NCI-H1092 treated with DMSO at 0.1 percent for 48 hours (cell line): ENCODE data around the gene COASY.
"Not testable (repeated sequence)": the region's sequence is repeated elsewhere in the genome, so short reads cannot be mapped to it uniquely, and the experiment has no call there.

Source experiments
- DNase-seq: peaks from one replicate; lab custom pipeline; 2025; lab: John Stamatoyannopoulos, UW

Gene COASY

GRCh38 chr17:42553161-42553818 is 8.7 kb upstream of the COASY start:
- no peak for DNase-seq

- no peak for DNase-seq
Observed at GRCh38 chr17:42553866-42554249, 8.1 kb upstream of the COASY start.

- peak; percentile 81 for DNase-seq
Observed at GRCh38 chr17:42554250-42555121, 7.5 kb upstream of the COASY start.

DNA sequence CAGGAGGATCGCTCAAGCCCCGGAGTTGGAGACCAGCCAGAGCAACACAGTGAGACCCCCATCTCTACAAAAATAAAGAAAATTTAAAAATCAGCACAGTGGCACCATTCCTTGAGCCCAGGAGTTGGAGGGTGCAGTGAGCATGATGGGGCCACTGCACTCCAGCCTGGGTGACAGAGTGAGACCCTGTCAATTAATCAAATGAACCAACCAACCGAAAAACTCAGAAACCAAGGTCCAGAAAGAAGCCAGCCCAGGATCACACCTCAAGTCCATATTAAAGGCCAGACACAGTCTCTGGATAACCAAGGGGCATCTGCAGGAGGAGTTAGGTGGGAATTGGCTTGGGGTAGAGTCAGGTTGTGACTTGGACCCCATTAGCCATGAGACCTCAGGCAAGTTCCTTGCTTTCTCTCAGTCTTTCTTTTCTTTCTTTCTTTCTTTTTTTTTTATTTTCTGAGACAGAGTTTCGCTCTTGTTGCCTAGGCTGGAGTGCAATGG is 6.8 kb upstream of the COASY start:
- no peak for DNase-seq

DNA sequence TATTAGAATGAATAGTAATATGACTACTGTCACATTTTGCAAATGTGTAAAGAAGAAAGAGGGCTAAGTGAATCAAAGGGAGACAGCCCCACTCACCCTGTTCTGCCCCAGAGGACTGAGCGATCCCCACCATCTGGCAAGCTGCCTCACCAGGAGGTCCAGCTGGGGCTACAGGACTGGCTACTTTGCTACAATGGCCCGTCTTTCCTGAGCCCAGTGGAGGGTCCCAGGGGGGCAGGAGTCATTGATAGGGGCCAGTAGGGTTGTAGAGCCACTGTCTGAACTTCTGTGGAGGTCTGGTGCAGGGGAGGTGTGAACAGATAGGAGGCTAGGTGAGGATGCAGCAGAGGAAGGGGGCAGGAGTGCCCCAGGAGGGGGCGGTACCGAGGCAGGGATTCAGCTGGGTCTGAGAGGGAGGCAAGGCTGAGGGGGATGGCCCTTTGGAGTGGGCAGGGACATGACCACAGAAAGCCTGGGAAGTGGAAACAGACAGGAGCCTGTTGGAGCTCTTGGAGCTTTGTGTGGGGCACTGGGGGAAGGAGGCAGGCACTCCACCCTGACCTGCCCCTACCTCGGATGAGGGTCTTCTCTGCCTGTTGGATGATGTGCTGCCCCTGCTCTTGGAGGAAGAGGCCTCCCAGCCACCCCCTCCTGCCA is 5.9 kb upstream of the COASY start:
- not testable (repeated sequence) for DNase-seq

DNA sequence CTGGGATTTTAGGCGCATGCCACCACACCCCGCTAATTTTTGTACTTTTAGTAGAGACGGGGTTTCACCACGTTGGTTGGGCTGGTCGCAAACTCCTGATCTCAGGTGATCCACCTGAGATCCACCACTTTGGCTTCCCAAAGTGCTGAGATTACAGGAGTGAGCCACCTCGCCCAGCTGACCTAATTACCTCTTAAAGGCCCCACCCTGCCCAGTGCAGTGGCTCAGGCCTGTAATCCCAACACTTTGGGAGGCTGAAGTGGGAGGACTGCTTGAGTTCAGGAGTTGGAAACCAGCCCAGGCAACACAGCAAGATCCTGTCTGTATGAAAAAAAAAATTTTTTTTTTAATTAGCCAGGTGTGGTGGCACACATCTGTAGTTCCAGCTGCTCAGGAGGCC is 2.9 kb upstream of the COASY start:
- DNase-seq = no peak

DNA sequence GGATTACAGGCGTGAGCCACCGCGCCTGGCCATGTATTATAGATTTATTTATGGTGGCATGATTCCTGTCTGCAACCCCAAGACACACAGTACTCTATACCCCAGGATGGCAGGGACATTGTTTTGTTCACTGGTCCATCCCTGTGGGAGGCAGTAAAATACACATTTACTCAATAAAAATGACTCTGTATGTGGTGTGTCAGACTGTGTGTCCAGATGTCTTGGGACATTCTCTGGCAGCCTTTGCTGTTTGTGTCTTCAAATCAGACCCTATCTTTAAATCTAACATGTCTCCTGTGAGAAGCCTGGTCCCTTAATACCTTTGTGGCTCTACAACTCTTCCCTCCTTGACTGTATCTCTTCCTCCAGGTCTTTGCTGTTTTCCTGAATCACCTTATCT is 1.7 kb upstream of the COASY start:
- no peak for DNase-seq

GRCh38 chr17:42562388-42563142 is 617 bp downstream of the COASY start:
- DNase-seq = no peak

- no peak for DNase-seq
Observed at GRCh38 chr17:42563143-42563509, 1.2 kb downstream of the COASY start.

DNA sequence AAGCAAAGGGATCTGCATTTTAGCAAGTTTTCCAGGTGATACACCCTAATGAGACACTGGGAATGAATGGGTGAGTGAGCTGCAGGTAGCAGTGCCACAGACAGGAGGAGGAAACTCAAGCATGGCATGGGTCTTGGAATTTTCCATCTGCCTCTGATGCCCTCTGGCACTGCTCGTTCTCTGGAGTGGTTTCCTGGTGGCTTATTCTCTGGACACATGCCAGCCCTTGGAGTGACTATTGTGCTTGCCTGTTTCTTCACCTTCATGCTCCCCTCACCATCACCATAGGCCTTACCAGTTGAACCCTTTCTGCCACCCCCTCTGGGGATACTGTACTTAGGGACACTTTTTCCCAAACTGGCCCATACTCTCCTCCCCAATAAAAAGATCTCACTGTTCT is 1.6 kb downstream of the COASY start:
- no peak for DNase-seq

- DNase-seq = no peak
Observed at GRCh38 chr17:42563950-42564349, 2.0 kb downstream of the COASY start.

GRCh38 chr17:42564815-42565522 is 3.0 kb downstream of the COASY start:
- no peak for DNase-seq

DNA sequence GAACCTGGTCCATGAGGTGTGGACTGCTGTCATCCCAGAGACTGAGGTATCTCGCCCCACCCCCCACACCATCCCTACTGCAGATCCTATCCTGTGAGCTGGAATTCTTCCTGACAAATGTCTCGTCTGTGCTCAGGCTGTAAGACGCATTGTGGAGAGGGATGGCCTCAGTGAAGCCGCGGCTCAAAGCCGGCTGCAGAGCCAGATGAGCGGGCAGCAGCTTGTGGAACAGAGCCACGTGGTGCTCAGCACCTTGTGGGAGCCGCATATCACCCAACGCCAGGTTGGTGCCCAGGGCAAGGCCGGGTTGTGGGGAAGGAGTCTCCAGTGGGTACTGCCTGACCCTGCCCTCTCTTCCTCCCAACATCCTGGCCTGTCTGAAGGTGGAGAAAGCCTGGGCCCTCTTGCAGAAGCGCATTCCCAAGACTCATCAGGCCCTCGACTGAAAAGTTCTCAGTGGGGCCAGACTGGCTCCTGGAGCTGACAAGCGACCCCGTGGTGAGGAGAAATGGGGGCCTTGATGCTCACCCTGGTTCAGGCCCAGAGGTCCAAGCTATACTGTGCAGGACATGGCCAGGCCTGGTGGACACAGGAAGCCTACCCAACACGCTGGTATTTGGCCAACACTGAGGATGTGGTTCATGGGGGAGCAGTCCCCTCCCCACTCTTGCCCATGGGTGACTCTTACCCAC is 3.7 kb downstream of the COASY start:
- DNase-seq = no peak

DNA sequence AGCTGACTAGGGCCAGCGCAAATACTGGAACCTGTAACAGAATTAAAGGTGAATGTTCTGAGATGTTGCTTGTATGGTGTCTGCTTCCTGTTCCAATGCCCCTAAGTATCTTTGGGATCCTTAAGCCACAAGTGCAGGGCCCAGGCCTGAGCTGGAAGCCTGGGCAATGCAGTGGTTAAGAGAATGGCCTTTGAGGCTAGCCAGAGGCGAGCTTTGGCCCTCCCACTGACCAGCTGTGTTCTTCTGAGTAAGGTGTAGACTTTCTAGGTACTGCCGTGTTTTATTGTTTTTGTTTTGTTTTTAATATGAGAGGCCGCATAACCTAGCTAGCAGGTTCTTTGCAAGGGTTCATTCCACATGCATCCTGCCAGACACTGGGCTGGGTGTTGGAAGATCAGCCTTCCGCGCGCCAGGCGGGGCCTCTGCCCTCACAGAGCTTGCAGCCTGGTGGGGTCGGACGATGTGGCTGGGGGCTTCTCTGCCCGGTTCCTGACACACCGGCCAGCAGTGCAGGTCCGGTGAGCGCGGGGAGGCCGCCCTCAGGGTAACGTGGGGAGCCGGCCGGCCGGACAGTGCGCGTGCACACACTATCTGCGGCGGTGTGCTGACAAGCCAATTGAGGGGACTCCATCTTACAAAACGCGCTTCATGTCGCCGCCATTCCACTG is 4.4 kb downstream of the COASY start:
- no peak for DNase-seq

DNA sequence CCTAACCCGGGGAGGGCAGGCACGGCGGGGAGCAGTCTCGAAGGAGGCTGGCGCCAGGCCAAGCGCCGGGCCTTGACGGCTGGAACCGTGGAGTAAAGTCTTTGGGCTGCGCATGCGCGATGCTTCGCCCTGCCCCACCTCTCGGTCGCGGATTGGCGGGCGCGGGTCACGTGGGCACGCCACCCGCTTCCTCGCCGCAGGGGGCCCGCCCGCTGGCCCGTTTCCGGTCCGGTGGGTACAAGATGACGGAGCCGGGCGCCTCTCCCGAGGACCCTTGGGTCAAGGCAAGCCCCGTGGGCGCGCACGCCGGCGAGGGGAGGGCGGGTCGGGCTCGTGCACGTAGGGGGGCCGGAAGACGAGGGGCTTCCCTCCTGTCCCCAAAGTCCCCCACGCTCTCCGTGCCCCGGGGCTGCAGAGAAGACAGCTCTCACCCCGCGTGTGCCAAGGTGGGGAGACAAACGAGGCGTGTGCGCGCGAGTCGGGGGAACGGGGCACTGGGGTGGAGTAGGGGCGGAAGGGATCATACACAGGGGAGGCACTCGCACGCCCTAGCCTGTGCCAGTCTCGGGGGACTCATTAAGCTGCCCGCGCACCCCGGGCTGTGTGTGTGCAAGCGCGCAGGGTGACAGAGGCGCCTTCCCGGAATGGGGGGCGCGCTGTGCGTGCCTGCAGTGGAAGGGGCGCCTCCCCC is 5.1 kb downstream of the COASY start, which contains the start of gene MLX:
TSS of gene MLX (plus strand) at position 218 of the 691 bp plus-strand sequence. CDS start at position 243, 25 bp downstream.
- DNase-seq = peak; percentile 94

- no peak for DNase-seq
Observed at GRCh38 chr17:42568341-42569111, 6.6 kb downstream of the COASY start.

- no peak for DNase-seq
Observed at GRCh38 chr17:42571435-42572225, 9.7 kb downstream of the COASY start.

- DNase-seq = no peak
Observed at GRCh38 chr17:42573095-42573494, 11.1 kb downstream of the COASY start.
